Measurements from ENCODE around the gene PARP16.

The PARP16 gene

GRCh38 chr15:65311760-65312159 is 25.1 kb upstream of the PARP16 start:
- no peak for DNase-seq

- no peak for DNase-seq
Measured at GRCh38 chr15:65310431-65311137, 23.9 kb upstream of the PARP16 start.

GRCh38 chr15:65309882-65310418 is 23.3 kb upstream of the PARP16 start:
- no peak for DNase-seq

GRCh38 chr15:65307978-65308377 is 21.3 kb upstream of the PARP16 start:
- no peak for DNase-seq

GRCh38 chr15:65306551-65306950 is 19.9 kb upstream of the PARP16 start:
- DNase-seq, result no peak

GRCh38 chr15:65305776-65306175 is 19.1 kb upstream of the PARP16 start:
- no peak for DNase-seq

GRCh38 chr15:65305150-65305758 is 18.6 kb upstream of the PARP16 start:
- DNase-seq, result no peak

- peak; percentile 97 for DNase-seq
Measured at GRCh38 chr15:65304381-65305149, 17.9 kb upstream of the PARP16 start, which contains the start of gene RNU5B-1. Gene RNU5B-1, plus strand, starts transcription at chr15:65304677.

GRCh38 chr15:65303687-65304380 is 17.2 kb upstream of the PARP16 start:
- DNase-seq, result peak; percentile 78

GRCh38 chr15:65302061-65302460 is 15.4 kb upstream of the PARP16 start:
- no peak for DNase-seq

GRCh38 chr15:65300924-65301441 is 14.3 kb upstream of the PARP16 start:
- DNase-seq, result no peak

GRCh38 chr15:65298731-65299130 is 12.0 kb upstream of the PARP16 start:
- no peak for DNase-seq

GRCh38 chr15:65292938-65293518 is 6.3 kb upstream of the PARP16 start:
- no peak for DNase-seq

GRCh38 chr15:65290228-65290627 is 3.5 kb upstream of the PARP16 start:
- DNase-seq, result no peak

- no peak for DNase-seq
Measured at GRCh38 chr15:65289261-65289854, 2.7 kb upstream of the PARP16 start.

GRCh38 chr15:65287520-65287855 is 805 bp upstream of the PARP16 start:
- DNase-seq, result no peak

- no peak for DNase-seq
Measured at GRCh38 chr15:65286069-65286703, 497 bp downstream of the PARP16 start.

GRCh38 chr15:65285291-65286068 is 1.2 kb downstream of the PARP16 start:
- DNase-seq, result peak; percentile 36

GRCh38 chr15:65278480-65278879 is 8.2 kb downstream of the PARP16 start:
- DNase-seq, result no peak

GRCh38 chr15:65277015-65277414 is 9.7 kb downstream of the PARP16 start:
- DNase-seq, result no peak
